OCI-LY7 (cell line): ENCODE data around the gene LDLRAD4.

Experiments used
- CTCF ChIP-seq: fragments of 200-600 bp; sonication (generic); conservative IDR thresholded peaks from 2 replicates; pipeline ENCODE4 v1.5.1; 2014; ENCODE audit warnings: mild to moderate bottlenecking, antibody characterized with exemption, low read length, moderate library complexity, mixed read lengths
- EZH2phosphoT487 ChIP-seq: fragments of 200-600 bp; sonication (generic); IDR thresholded peaks from 2 replicates; pipeline ENCODE4 v1.6.1; 2018; ENCODE audit warnings: low read depth, borderline replicate concordance, mild to moderate bottlenecking, mixed run types, antibody characterized with exemption, low read length, moderate library complexity, mixed read lengths

DNA sequence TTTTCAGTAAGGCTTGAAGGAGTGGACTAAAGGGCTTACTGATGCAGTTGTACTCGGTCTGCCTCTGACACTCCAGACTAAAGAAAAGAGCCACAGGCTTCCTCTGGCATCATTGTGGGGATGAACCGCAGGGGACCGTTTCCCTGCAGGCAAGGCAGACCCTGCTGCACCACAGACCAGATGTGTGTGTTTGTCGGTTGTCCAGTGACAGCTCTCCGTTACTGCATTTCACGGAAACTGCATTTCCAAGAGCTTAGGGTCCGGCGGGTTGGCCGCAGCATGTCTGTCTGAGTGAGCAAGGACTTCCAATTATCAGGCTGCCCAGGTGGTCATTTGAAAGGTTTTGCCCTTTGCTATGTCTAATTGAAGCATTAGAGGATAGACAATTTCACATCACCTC is 409.7 kb downstream of the LDLRAD4 start:
- TF ChIP-seq CTCF, result no peak
- TF ChIP-seq EZH2phosphoT487, result no peak
